22Rv1 (cell line): ENCODE results near the gene RABGAP1L.

Source experiments
- H3K27ac ChIP-seq: fragments of 450-650 bp; 2 replicates; pipeline ENCODE4 v1.5.1; 2017
- CTCF ChIP-seq: fragments of 450-650 bp; IDR thresholded peaks from 2 replicates; pipeline ENCODE4 v1.5.1; 2017; ENCODE audit warnings: mild to moderate bottlenecking
- ZFX ChIP-seq: fragments of 450-650 bp; IDR thresholded peaks from 2 replicates; pipeline ENCODE4 v1.6.1; 2017; ENCODE audit warnings: antibody characterized with exemption, borderline replicate concordance

Gene RABGAP1L

GRCh38 chr1:174975764-174976163, 816.4 kb downstream of the RABGAP1L start:
- no peak for TF ChIP-seq CTCF
- TF ChIP-seq ZFX = no peak
- H3K27ac ChIP-seq = no peak overlapping the region

GRCh38 chr1:174976436-174977108, 817.3 kb downstream of the RABGAP1L start:
- no peak overlapping the region for H3K27ac ChIP-seq
- TF ChIP-seq CTCF = no peak
- no peak for TF ChIP-seq ZFX

GRCh38 chr1:174982971-174983689, 823.8 kb downstream of the RABGAP1L start:
- no peak overlapping the region for H3K27ac ChIP-seq
- peak; percentile 91 for TF ChIP-seq CTCF
- TF ChIP-seq ZFX = no peak

- H3K27ac ChIP-seq = no peak overlapping the region
- TF ChIP-seq CTCF = no peak
- no peak for TF ChIP-seq ZFX
These were observed 825.6 kb downstream of the RABGAP1L start for GRCh38 chr1:174984952-174985351.

GRCh38 chr1:174988539-174988938, 829.2 kb downstream of the RABGAP1L start:
- H3K27ac ChIP-seq = no peak overlapping the region

GRCh38 chr1:174988986-174989385, 829.7 kb downstream of the RABGAP1L start:
- TF ChIP-seq ZFX (no peak), CTCF (no peak)
- no peak overlapping the region for H3K27ac ChIP-seq

More at GRCh38 chr1:174988539-174988938, 829.2 kb downstream of the RABGAP1L start:
- TF ChIP-seq CTCF = no peak
- TF ChIP-seq ZFX = no peak
